Omental fat pad (tissue), 4 donors: ENCODE results near the gene RABGGTA. TPM values are rescaled to one million over a fixed set of nuclear protein-coding genes. Genes with fewer than 3 reads are reported as not detected.

Source experiments
- ATAC-seq: fragments of 150-250 bp; one replicate; pipeline ENCODE4 v1.9.1; 2016; ENCODE audit warnings: mild to moderate bottlenecking, moderate library complexity; ENCODE audit not compliant: low FRiP score
- DNase-seq: peaks from one replicate; pipeline ENCODE4 v3.0.0-alpha.2; 2019; ENCODE audit warnings: low spot score
- CTCF ChIP-seq, 3 donors: fragments of 450-650 bp; IDR thresholded peaks; one replicate each; pipeline ENCODE4 v1.5.1; 2016 to 2017; ENCODE audit warnings: antibody characterized with exemption in 3 of 3, mild to moderate bottlenecking in 3 of 3, moderate library complexity in 2 of 3
- total RNA-seq, 4 donors: library from RNA; depleted of rRNA; stranded (reverse); fragments of >200 nt; gene quantifications; one replicate each; pipeline ENCODE4 v1.1.0, GENCODE V29; 2016

Gene RABGGTA
- total RNA-seq, 4 donors from 2014 or later: 20.7 to 30.9 (median 25.0) TPM

- DNase-seq (no peak), ATAC-seq (no peak)
- TF ChIP-seq CTCF (IDR thresholded peaks at IDR 0.05): no peak
Observed at GRCh38 chr14:24255438-24255837, 16.0 kb downstream of the RABGGTA start.

- no peak for TF ChIP-seq CTCF (IDR thresholded peaks at IDR 0.05)
- ATAC-seq: no peak
- DNase-seq: no peak
Observed at GRCh38 chr14:24254630-24255392, 16.6 kb downstream of the RABGGTA start.

- no peak for TF ChIP-seq CTCF (IDR thresholded peaks at IDR 0.05)
- ATAC-seq (no peak), DNase-seq (no peak)
Observed at GRCh38 chr14:24253936-24254335, 17.5 kb downstream of the RABGGTA start.

- ATAC-seq: no peak
- DNase-seq: no peak
- no peak for TF ChIP-seq CTCF (IDR thresholded peaks at IDR 0.05)
Observed at GRCh38 chr14:24252289-24253124, 18.9 kb downstream of the RABGGTA start.

GRCh38 chr14:24251880-24252288 is 19.5 kb downstream of the RABGGTA start:
- no peak for ATAC-seq
- no peak for TF ChIP-seq CTCF (IDR thresholded peaks at IDR 0.05)
- DNase-seq: no peak

- DNase-seq (no peak), ATAC-seq (no peak)
- no peak for TF ChIP-seq CTCF (IDR thresholded peaks at IDR 0.05)
Observed at GRCh38 chr14:24250354-24250753, 21.0 kb downstream of the RABGGTA start.
